GM21528 (cell line): Measurements from ENCODE around the gene ATP8A2.

Experiments
- ATAC-seq: cut with Tn5 transposase; IDR thresholded peaks from one replicate; pipeline ENCODE4 v1.9.1; 2021; ENCODE audit warnings: mild to moderate bottlenecking, moderate library complexity; ENCODE audit not compliant: unreplicated experiment, low FRiP score

ATP8A2 gene

DNA sequence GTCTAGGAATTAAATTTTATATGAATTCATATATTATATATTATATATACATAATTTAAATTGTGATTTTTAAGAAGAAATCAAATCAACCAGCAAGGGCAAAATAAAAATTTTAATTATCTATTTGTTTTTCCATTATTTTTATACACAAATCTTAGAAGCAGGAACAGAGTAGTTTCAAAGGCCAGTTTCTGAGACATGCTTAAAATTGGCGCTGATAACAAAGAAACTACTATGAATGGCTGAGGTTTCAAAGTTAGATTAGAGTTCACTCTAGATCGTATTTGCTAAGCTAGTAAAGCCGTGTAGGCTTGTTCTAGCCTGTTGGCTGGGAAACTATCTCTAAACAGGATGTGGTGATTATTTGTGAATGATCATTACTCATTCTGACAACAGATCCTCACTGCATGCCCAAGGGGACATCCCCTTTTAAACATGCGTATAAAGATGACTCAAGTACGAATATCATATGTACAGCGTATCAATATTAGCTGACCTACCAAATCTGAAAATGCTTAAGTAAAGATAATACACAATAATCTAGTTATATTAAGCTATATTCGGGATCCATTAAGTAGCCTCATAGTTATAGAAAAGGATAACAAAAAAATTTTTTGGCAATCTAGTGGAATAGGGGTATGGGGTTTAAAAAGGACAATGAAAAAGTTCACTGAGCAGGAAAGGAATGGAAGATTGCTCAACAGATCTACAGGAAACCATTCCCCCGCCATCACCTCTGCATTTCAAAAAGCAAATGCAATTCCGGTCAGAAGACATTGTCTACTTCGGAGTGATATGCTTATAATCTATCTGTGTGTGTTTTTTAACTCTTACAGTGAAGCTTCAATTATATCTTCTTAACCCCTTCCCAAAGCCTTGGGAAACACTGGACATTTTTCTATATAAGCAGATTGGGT is 529.9 kb downstream of the ATP8A2 start:
- peak; percentile 89 for ATAC-seq

DNA sequence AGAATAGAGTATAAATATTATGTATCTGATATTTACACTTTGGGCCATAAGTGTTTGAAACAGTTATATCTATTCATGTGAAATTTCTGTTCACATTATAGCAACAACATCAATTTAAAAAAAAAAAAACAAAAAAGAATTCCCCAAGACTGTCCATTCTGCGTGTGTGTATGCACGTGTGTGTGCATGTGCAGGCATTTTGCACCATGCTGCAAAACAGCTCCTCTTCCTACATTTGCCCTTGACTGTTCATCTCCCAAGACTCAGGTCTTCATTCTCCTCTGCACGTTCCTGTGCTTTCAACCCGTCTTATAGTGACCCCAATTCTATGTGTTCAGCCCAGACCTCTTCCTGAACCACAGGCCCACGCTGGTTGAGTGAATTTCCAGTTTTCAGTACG is 530.7 kb downstream of the ATP8A2 start:
- no peak for ATAC-seq

DNA sequence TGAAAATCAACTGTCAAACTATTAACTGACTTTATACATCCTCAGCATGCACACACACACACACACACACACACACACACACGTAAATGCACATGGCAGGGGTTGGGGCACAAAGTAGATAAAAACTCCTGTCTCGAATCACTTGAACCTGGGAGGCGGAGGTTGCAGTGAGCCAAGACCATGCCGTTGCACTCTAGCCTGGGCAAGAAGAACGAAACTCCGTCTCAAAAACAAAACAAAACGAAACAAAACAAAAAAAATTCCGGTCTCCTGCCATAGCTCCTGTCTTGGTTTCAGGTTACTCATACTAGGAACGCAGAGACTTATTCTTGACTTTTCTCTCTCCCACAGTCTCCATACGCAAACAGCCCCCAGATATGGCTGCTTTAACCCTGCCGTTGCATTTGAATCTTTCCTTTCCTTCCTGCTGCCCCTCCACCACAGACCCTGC is 531.1 kb downstream of the ATP8A2 start:
- no peak for ATAC-seq

DNA sequence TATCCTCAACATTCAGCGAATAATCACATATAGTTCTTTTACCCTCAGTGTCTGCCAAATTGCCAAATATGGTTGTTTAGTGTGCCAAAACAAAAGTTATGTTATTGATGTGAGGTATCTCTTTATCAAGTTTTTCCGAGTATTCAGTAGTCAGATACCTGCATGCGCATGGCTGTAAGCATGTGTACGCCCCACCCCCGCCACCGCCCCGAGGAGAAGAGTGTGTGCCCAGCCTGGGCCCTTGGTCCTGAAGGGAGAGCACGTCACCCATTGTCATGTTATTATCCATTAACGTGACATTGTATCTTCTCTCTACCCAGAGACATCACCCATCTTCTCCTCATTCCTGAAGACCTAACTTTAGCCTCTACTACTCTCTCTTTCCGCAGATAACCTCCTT is 533.1 kb downstream of the ATP8A2 start:
- no peak for ATAC-seq

DNA sequence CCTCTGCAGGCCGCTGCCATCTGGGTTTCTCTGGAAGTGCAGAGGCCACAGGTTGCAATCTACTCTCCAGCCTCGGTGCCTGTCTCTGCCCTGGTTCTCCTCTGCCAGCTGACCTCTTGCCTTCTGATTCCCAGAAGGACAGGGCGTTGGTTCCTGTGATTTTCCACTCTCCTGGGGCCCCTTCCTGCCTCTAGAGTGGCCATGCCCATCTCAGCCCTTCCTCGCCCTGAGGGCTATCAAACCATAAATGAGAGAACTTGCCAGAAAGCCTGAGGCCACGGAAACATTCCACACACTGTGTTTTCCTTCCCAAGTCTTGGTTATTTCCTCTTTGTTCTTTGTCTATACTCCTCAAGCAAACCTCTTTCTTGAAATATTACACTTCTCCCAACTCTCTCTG is 533.8 kb downstream of the ATP8A2 start:
- no peak for ATAC-seq

DNA sequence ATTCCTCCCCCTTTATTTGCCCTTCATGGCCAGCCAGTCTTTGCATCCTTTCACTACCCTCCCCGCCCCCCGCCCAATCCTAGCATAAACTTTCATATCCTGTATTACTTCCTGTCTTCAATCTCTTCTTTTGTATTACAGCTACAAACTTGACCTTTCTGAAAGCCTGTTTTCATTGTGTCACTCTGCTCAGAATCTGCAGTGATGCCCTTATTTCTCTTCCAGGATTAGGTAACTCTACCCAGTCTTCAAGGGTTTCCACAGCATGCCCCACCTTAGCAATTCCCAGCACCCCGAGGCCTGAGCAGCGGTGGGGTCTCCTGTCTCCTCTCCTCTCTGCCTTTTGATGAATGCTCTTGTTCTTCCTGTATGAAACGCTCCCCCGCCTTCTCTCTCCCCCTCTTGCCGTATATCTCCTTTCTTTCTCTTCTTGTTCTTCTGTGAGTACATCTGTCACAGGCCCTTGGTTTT is 534.5 kb downstream of the ATP8A2 start:
- ATAC-seq, result no peak

DNA sequence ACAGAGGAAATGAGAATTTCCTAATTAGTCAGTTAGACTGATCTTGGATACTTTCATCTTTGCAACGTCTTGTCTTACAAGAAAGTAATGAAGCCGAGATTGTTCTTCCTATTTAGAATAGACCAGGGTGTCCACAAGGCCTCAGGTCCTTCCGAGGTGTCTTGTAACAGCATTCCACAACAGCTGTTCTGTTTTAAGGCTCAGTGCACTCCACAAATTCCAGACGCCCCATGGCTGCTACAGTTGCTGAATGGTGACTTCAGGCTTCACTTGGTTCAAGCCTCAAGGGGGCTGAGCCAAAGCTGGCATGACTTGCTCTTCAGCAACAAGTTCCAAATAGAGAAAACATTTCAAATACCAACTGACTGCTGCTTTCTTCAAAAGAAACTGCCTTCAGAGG is 536.6 kb downstream of the ATP8A2 start:
- no peak for ATAC-seq

DNA sequence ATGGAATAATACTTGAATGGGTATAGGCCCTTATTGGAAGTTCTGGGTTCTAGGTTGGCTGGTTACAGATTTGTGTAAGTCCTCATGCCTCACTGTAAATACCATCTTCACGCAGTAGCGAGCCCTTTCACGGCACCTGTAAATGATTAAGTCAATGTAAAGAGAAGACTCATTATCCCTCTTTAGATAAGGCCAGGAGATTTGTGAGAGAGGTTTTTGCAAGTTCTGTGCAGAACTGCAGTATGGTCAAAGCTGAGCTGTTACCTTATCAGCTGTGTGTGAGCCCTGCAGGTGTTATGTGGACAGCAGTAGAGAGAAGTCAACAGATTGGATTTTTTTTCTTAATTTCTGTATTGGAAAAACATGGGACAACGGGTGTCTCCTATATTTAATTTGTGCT is 538.5 kb downstream of the ATP8A2 start:
- no peak for ATAC-seq

DNA sequence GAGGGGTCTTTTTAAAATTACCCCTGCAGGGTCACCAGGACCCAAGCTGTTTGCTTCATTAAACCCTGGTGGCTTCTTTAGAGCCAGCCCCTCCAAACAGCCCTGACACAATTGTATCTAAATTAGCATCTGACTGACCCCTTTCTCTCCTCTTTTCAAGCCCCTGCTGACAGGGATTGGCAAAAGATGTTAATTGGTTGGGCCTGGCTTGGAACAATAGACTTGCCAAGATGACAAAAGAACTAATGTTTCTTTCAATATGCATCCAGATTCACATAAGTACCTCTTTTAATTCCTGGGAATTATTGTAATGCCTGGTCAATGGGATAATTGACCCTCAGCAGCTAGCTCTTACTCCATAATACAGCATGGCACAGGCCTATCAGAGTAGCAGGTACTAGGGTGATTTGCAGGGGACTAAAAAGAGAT is 539.2 kb downstream of the ATP8A2 start:
- ATAC-seq, result no peak

DNA sequence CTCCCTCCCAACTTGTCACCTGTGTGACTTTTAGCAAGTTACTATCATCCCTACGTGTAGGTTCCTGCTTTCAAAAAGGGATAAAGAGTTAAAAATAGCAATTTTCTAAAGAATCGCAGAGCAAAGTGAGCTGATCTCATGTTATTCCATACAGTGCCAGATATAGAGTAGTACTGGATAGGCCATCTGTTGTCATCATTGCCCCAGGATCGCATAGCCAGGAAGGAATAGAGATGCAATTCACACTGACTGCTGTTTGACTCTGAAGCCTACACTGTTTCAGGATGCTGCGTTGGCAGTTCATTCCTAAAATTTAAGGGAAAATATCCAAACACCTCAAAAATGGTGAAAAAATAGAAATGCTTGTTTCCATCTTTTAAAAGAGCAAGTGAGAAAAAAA is 541.2 kb downstream of the ATP8A2 start:
- no peak for ATAC-seq

DNA sequence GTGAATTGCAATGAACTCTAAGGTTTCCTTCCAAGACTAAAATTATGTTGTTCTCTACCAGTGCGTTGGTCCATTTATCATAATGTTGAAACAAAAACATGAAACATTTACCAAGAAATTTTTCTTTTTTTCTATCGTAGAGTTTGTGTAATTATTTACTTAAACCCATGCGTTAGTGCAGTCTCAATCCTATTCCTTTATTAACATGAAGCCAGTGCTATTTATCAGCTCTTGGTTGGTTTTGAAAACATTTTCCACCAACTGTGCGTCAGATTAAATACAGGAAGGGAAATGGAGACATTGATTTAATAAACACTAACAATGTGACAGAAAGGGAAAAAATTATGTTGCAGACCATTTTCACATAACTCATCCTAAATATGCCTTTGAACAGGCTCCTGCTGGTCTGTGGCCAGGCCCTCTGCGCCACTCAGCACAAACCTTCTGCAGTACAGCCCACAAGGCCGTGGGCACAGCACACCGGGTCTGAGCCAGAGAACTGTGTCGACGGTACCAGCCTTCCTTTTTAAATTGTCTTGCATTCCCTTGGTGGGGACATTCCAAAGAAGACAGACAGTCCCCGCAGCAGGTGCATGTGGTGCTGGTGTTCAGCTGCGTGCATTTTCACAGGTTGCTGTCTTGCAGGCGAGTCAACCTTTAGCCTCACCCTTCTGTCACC is 544.2 kb downstream of the ATP8A2 start:
- ATAC-seq, result no peak

DNA sequence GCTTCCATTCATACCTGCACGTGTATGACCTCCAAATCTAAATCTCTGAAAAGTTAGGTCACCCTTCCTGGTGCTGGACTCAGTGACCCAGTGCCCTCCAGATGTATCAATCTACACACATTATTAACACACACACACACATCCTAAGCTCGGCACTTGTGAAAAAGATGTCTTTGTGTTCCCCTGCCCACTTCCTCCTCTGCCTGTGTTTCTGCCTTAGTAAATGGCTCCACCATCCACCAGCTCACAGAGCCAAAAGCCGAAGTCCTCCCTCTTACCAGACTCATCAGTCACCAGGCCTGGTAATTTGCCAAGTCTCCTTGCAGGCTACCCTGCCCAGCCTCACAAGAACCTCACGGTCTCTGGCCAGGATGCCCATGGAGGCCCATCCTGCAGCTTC is 548.5 kb downstream of the ATP8A2 start:
- no peak for ATAC-seq

DNA sequence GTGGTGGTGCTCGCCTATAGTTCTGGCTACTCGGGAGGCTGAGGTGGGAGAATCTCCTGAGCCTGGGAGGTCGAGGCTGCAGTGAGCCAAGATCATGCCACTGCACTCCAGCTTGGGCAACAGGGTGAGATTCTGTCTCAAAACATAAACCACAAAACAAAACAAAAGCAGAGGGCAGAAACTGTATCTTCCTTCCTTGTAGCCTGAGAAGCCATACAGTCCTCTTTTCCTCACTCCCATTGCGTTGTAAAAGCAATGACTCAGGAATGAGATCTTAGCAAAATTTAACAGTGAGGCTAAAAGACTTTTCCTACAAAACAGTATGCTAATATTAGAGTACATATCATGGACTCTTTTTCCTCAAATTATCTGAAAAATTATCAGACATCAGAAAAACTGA is 549.2 kb downstream of the ATP8A2 start:
- ATAC-seq, result no peak

DNA sequence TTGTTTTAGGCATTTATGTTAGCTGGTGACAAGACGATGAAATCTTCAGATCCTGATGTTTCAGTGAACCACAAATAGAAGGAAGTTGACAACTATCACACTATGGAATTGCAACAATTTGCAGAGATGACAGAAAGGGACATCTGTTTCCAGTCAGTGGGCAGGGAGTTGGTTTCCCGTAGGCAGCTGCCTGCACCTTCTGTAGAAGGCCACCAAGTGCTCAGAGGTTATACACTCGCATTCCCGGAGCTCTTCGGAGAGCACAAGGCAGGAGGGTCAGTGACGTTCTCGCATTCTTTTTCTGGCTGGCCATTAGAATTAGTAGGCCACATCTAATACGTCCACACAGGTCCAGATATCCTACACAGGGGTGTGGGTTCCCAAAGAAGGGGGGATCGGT is 550.6 kb downstream of the ATP8A2 start:
- no peak for ATAC-seq

DNA sequence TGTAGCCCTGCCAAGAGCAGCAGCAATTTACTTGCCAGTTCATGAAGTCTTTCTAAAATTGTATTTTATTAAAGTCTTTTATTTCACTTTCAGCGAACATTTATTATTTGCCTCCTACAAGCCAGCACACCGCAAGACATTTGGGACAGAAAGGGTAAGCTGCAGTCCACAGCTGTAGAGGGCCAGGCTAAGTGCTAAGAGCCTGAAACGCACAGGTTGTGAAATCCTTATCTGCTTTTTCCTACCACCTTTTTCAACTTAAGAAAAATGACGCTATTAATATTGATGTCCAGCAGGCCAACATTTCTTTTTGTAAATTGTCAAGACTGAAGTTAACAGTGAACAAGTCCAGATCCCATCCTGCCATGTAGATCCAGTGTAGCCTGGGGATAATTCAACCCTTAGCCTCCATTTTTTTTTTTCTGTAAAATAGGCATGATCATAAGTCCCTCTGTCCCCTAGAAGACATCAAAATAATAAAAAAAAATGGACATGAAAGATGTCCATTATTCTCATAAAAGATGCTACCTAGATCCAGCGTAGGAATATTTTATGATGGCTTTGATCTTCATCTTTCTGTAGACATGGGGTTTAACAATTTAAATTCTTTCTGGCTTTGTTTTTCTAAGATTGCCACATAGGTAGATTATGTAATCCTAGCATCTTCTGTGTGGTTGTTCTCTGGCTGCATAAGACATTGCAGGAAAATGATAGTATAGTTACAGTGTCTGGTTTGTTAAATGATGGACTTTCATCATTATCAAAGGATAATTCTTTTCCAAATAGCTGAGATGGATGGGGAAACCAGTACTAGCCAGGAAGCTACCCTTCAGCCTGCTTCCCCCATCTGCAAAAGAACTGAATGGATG is 551.7 kb downstream of the ATP8A2 start:
- ATAC-seq, result no peak

DNA sequence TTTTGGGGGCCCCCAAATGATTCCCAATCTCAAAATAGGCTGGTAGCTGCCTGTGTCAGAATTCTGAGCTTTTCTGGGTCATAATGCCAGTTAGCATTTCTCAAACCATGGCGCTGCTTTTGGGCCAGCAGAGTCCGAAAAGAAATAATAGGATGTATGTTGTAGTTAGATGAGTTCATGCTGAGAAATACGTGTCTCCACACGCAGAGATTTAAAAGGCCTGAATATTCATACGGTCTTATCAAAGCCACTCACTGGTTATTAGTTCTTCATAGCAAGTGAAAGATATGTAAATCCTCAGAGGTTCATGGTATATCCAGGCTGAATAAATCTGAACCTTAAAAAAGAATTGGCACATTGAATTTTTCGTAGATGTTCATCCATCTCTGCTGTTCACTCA is 555.6 kb downstream of the ATP8A2 start:
- ATAC-seq, result no peak

DNA sequence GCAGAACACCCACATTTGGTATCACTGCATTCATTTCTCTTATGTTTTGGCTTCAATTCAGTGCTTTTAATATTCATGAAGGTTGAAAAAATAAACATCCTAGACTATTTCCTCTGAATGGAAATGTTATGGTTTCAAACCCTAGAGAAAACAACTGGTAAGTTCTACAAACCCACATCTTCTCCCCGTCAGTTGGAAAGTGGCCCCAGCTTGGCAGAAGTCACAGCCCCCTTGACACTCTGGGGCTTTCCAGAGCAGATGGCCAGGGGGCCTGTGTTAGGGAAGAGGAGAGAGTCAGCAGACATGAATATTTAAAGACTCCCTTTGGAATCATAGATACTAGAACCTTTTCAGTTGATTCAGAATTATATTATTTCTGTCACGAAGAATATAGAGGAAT is 556.2 kb downstream of the ATP8A2 start:
- no peak for ATAC-seq

DNA sequence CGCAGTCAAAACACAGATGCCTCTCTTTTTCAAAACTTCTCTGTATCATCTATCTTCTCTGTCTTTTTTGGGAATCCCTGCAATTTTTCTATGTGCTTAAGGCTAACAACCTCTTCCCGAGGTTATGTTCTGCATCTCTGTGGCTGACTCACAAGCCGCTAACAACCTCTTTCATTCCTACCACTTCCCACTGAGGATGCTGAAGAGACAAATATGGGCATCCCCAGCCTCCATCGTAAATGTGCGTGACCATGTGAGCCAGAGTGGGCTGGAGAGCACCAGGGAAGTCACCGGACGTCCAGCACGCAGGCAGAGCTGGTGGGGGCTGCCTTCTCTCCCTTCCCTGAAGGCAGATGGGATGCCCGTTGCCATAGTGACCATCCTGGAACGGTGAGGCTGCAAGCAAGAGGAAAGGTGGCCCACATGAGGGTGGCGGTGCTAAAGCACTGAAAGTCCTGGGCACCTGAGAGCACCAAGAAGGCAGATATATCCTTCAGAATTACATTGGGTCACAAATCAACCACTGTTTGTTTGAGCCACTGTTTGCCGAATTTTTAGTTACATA is 557.2 kb downstream of the ATP8A2 start:
- ATAC-seq, result no peak

DNA sequence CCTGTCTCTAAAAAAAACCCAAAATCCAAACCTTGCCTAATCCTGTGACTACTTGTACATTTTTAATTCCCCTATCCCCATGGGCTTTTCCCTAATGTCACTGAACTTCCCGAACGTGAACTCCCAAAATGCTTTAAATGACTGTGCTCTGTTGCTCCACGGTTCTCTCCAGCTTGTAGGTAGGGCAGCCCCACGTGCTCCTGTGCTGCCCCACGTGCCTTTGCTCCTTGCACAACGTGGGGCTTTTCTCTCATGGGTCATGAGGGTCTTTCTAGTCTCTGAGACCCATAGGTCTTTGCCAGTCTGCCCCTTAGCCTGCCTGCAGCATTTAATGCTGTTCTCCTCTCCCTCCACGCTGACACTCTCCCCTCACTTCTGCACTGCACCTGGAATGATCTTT is 558.0 kb downstream of the ATP8A2 start:
- no peak for ATAC-seq

DNA sequence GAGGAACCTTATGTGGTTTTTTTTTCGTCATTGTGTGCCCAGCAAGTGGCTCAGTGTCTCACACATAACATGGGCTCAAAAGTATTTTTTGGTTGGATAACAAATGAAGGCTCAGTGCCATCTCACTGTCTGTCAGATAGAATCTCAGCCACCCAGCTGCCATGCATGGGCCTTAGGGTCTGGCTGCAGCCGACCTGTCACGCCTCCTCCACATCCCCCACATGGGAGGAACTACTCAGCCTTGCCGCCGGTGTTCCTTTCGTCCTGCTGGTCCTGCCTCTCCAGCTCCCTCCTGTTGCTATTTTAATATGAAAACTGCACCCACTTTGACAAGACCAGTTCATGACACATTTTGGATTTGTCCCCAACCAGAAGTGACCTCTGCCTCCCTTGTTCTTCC is 558.9 kb downstream of the ATP8A2 start:
- ATAC-seq, result no peak
